Keratinocyte (primary cell): ENCODE results near the gene FGF4.

Experiments used
- EZH2 ChIP-seq: IDR thresholded peaks from one replicate; pipeline ENCODE4 v1.6.1; 2012; ENCODE audit warnings: inconsistent platforms, mild to moderate bottlenecking, low read length, moderate library complexity
- TF ChIP-seq, protein P1 (sequence below), 3 experiments: IDR thresholded peaks in 1 of 3; conservative IDR thresholded peaks in 1 of 3; optimal IDR thresholded peaks in 1 of 3; 2 replicates in 2 of 3; 3 replicates in 1 of 3; pipeline versions ENCODE3 to v1.5.1; 2011; ENCODE audit warnings: low read length in 3 of 3, mild to moderate bottlenecking in 3 of 3, moderate library complexity in 2 of 3, control low read depth in 1 of 3, inconsistent platforms in 1 of 3; ENCODE audit not compliant: insufficient read depth in 2 of 3; ENCODE audit errors: extremely low read depth in 1 of 3

DNA sequence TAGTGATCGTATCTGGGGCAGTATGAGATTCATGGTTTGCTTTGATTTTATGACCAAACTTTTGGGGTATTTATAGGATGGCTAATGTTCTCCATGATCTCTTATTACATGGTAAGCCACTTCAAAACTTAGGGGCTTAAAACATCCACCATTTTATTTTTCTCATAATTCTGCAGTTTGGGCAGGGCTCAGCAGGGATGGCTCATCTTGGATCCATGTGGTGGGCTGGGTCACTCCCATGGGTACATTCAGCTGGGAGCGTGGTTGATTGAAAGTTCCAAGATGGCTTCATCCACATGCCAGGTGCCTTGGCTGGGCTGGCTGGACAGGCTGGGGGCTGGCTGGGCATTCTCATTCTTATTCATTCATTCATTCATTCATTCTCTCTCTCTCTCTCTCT, 40.8 kb downstream of the FGF4 start:
- TF ChIP-seq, protein P1, sequence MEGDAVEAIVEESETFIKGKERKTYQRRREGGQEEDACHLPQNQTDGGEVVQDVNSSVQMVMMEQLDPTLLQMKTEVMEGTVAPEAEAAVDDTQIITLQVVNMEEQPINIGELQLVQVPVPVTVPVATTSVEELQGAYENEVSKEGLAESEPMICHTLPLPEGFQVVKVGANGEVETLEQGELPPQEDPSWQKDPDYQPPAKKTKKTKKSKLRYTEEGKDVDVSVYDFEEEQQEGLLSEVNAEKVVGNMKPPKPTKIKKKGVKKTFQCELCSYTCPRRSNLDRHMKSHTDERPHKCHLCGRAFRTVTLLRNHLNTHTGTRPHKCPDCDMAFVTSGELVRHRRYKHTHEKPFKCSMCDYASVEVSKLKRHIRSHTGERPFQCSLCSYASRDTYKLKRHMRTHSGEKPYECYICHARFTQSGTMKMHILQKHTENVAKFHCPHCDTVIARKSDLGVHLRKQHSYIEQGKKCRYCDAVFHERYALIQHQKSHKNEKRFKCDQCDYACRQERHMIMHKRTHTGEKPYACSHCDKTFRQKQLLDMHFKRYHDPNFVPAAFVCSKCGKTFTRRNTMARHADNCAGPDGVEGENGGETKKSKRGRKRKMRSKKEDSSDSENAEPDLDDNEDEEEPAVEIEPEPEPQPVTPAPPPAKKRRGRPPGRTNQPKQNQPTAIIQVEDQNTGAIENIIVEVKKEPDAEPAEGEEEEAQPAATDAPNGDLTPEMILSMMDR (optimal IDR thresholded peaks at IDR 0.05 in 1 of 3, IDR thresholded peaks at IDR 0.05 in 1 of 3, conservative IDR thresholded peaks at IDR 0.05 in 1 of 3; ENCODE audit: extremely low read depth in 1 of 3, insufficient read depth in 2 of 3, low read length in 3 of 3) = no peak
- no peak for TF ChIP-seq EZH2
